ENCODE results near the gene GPR146. TPM values are rescaled to one million over a fixed set of nuclear protein-coding genes. Genes with fewer than 3 reads are reported as not detected.
A peak's percentile ranks its signal among the peaks of the same experiment; 100 is the strongest.

GPR146 gene
- total and polyA plus RNA-seq, 2 donors from 2014 or later: 7.6 to 10.3 TPM

DNA sequence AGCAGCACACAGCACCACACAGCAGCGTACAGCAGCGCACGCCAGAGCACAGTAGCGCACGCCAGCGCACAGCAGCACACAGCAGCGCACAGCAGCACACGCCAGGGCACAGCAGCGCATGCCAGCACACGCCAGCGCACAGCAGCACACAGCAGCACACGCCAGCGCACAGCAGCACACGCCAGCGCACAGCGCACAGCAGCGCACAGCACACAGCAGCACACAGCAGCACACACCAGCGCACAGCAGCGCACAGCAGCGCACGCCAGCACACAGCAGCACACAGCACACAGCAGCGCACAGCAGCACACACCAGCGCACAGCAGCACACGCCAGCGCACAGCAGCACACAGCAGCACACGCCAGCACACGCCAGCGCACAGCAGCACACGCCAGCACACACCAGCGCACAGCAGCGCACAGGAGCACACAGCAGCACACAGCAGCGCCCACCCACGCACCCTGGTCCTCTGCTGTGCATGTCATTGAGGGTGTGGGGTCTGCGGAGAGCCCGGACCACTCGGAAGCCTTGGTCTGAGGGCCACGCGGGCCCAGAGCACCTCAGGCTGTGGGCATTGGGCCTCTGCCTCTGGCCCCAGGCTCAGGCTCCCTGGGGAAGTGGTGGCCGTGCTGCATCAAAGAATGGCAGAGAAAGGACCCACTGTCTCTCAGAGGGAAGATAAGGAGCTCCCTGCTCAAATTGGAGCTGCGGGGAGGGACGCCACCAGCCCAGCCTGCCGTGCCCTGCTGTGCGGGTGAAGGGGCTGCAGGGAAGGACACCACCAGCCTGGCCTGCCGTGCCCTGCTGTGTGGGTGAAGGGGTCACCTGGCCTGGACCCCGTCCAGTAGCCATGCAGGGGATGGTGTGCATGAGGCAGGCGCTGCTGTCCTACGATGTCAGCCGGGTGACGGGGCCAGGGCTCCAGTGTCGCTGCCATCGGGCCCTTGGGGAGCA is 27.5 kb upstream of the GPR146 start:
- Histone ChIP-seq H3K27ac (ENCODE audit: low read depth in 2 of 2, low read length in 2 of 2) (no peak overlapping the region), H3K9me3 (ENCODE audit: control insufficient read depth in 2 of 3, insufficient read depth in 1 of 3, low read length in 3 of 3) (no peaks in the 10 kb centered on the region), H3K4me3 (ENCODE audit: low read length in 3 of 3) (no peak overlapping the region), H3K36me3 (ENCODE audit: control insufficient read depth in 2 of 3, insufficient read depth in 3 of 3, low read length in 3 of 3) (peaks cover 0 to 2% (median 0%) of the 10 kb centered on the region in 3 donors), H3K27me3 (ENCODE audit: control insufficient read depth, insufficient read depth, low read length) (no peaks in the 10 kb centered on the region), H3K9ac (ENCODE audit: low read length in 3 of 3) (no peak overlapping the region), H3K4me1 (ENCODE audit: control insufficient read depth in 2 of 3, insufficient read depth in 2 of 3, low read depth in 1 of 3, low read length in 3 of 3) (peaks cover 0 to 8% (median 4%) of the 10 kb centered on the region in 3 donors)
- FAIRE-seq: no peak
- DNase-seq: peak in 1 of 5 donors; percentile 67
- intact Hi-C loops (cut with DNase I): no loop called here
- TF ChIP-seq, protein P1, sequence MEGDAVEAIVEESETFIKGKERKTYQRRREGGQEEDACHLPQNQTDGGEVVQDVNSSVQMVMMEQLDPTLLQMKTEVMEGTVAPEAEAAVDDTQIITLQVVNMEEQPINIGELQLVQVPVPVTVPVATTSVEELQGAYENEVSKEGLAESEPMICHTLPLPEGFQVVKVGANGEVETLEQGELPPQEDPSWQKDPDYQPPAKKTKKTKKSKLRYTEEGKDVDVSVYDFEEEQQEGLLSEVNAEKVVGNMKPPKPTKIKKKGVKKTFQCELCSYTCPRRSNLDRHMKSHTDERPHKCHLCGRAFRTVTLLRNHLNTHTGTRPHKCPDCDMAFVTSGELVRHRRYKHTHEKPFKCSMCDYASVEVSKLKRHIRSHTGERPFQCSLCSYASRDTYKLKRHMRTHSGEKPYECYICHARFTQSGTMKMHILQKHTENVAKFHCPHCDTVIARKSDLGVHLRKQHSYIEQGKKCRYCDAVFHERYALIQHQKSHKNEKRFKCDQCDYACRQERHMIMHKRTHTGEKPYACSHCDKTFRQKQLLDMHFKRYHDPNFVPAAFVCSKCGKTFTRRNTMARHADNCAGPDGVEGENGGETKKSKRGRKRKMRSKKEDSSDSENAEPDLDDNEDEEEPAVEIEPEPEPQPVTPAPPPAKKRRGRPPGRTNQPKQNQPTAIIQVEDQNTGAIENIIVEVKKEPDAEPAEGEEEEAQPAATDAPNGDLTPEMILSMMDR (IDR thresholded peaks at IDR 0.05; ENCODE audit: borderline replicate concordance, extremely low read depth, insufficient read depth): no peak

DNA sequence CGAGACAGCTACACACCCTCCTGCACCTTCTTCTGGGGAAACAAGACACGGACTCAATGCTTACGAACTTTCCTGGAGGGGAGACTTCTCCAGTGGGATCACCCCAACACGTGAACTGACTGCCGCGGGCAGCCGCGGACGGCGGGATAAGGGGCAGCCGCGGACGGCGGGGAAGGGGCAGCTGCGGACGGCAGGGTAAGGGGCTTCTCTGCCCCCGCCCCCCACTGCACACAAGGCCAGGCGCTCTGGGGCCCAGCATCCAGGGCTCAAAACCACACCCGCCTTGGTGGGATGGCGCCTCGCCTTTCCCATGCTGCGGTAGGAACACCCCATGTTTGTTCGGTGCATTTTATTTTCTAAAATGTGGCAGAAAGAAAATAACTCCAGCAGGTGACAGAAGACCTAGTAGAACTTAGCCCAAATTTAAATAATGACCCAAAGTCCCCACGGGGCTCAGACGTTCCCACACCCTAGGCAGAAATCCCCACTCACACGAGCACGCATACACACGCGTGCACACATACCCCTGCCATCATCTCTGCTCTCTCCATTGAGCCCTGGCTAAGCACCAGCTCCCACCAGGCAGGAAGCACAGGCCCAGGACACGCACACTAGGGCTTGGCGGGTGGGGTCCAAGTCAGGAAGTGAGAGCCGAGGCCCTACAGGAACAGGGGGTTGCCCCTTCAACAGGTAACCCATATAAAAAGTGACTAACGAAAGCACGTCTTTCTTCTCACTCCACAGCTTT is 26.6 kb upstream of the GPR146 start:
- Histone ChIP-seq H3K4me1 (ENCODE audit: control insufficient read depth in 2 of 3, insufficient read depth in 2 of 3, low read depth in 1 of 3, low read length in 3 of 3) (peaks cover 0 to 6% (median 4%) of the 10 kb centered on the region in 3 donors), H3K4me3 (ENCODE audit: low read length in 3 of 3) (no peak overlapping the region), H3K36me3 (ENCODE audit: control insufficient read depth in 2 of 3, insufficient read depth in 3 of 3, low read length in 3 of 3) (peaks cover 0 to 2% (median 0%) of the 10 kb centered on the region in 3 donors), H3K9ac (ENCODE audit: low read length in 3 of 3) (no peak overlapping the region), H3K9me3 (ENCODE audit: control insufficient read depth in 2 of 3, insufficient read depth in 1 of 3, low read length in 3 of 3) (no peaks in the 10 kb centered on the region), H3K27me3 (ENCODE audit: control insufficient read depth, insufficient read depth, low read length) (no peaks in the 10 kb centered on the region), H3K27ac (ENCODE audit: low read depth in 2 of 2, low read length in 2 of 2) (no peak overlapping the region)
- DNase-seq (peak in 1 of 5 donors; percentile 61), FAIRE-seq (no peak)
- TF ChIP-seq, protein P1 (IDR thresholded peaks at IDR 0.05; ENCODE audit: borderline replicate concordance, extremely low read depth, insufficient read depth): no peak
- intact Hi-C loops (cut with DNase I): no loop called here

GRCh38 chr7:1018334-1018695 is 26.0 kb upstream of the GPR146 start:
- intact Hi-C loops (cut with DNase I): no loop called here
- Histone ChIP-seq H3K9me3 (ENCODE audit: control insufficient read depth in 2 of 3, insufficient read depth in 1 of 3, low read length in 3 of 3) (no peaks in the 10 kb centered on the region), H3K27me3 (ENCODE audit: control insufficient read depth, insufficient read depth, low read length) (no peaks in the 10 kb centered on the region), H3K9ac (ENCODE audit: low read length in 3 of 3) (no peak overlapping the region), H3K36me3 (ENCODE audit: control insufficient read depth in 2 of 3, insufficient read depth in 3 of 3, low read length in 3 of 3) (peaks cover 0 to 2% (median 0%) of the 10 kb centered on the region in 3 donors), H3K4me3 (ENCODE audit: low read length in 3 of 3) (no peak overlapping the region), H3K4me1 (ENCODE audit: control insufficient read depth in 2 of 3, insufficient read depth in 2 of 3, low read depth in 1 of 3, low read length in 3 of 3) (peaks cover 0 to 6% (median 4%) of the 10 kb centered on the region in 3 donors), H3K27ac (ENCODE audit: low read depth in 2 of 2, low read length in 2 of 2) (no peak overlapping the region)
- TF ChIP-seq, protein P1 (IDR thresholded peaks at IDR 0.05; ENCODE audit: borderline replicate concordance, extremely low read depth, insufficient read depth): no peak
- FAIRE-seq: no peak
- DNase-seq: peak in 1 of 5 donors; percentile 65

Data from kidney (tissue), 14 donors.